ENCODE results near the gene KRTAP13-2.

GRCh38 chr21:30382201-30382600 is 10.1 kb upstream of the KRTAP13-2 start:
- TF ChIP-seq ZNF274 (IDR thresholded peaks at IDR 0.05; ENCODE audit: low read depth, low read length) (no peak), SUZ12 (IDR thresholded peaks at IDR 0.05; ENCODE audit: extremely low read depth, insufficient read depth, insufficient read length) (no peak)

Measured in NT2/D1 (cell line).